Activated CD4-positive, alpha-beta T cell treated with anti-CD3 and anti-CD28 coated beads, Interleukin-2, amount 10 ng/mL, durations not matched to agents 7 days and 5 days (primary cell): Measurements from ENCODE around the gene FOXP3. TPM values are rescaled to one million over a fixed set of nuclear protein-coding genes. Genes with fewer than 3 reads are reported as not detected.

Source experiments
- CTCF ChIA-PET: fragments of 350-600 bp; sonication (Branson Sonifier 250); formaldehyde crosslinking; loops from one replicate; lab custom pipeline; 2021; ENCODE audit warnings: antibody characterized with exemption; lab: Charles Lee
- POLR2A ChIA-PET: fragments of 350-600 bp; sonication (Branson Sonifier 250); formaldehyde crosslinking; loops from one replicate; lab custom pipeline; 2021; ENCODE audit warnings: antibody characterized with exemption; lab: Charles Lee
- DNase-seq: peaks from one replicate; pipeline ENCODE4 v3.0.0-alpha.2; 2020
- H3K27ac Mint-ChIP-seq: one replicate; pipeline ENCODE4 v1.8.0; 2021; ENCODE audit warnings: mild to moderate bottlenecking, moderate library complexity, mixed read lengths
- H3K27me3 Mint-ChIP-seq: one replicate; pipeline ENCODE4 v1.8.0; 2021; ENCODE audit warnings: mixed read lengths
- H3K36me3 Mint-ChIP-seq: one replicate; pipeline ENCODE4 v1.8.0; 2021; ENCODE audit warnings: low read depth, mixed read lengths
- H3K4me1 Mint-ChIP-seq: one replicate; pipeline ENCODE4 v1.8.0; 2021; ENCODE audit warnings: mixed read lengths
- H3K4me3 Mint-ChIP-seq: one replicate; pipeline ENCODE4 v1.8.0; 2021; ENCODE audit warnings: mild to moderate bottlenecking, moderate library complexity, mixed read lengths
- H3K9me3 Mint-ChIP-seq: one replicate; pipeline ENCODE4 v1.8.0; 2021; ENCODE audit warnings: mixed read lengths
- total RNA-seq, 2 experiments: library from RNA; stranded (reverse); gene quantifications; one replicate each; pipeline ENCODE4 v1.2.3, GENCODE V29; 2021

The FOXP3 gene
- total RNA-seq, 2 experiments from 2014 or later = 12.8 to 13.0 TPM

DNA sequence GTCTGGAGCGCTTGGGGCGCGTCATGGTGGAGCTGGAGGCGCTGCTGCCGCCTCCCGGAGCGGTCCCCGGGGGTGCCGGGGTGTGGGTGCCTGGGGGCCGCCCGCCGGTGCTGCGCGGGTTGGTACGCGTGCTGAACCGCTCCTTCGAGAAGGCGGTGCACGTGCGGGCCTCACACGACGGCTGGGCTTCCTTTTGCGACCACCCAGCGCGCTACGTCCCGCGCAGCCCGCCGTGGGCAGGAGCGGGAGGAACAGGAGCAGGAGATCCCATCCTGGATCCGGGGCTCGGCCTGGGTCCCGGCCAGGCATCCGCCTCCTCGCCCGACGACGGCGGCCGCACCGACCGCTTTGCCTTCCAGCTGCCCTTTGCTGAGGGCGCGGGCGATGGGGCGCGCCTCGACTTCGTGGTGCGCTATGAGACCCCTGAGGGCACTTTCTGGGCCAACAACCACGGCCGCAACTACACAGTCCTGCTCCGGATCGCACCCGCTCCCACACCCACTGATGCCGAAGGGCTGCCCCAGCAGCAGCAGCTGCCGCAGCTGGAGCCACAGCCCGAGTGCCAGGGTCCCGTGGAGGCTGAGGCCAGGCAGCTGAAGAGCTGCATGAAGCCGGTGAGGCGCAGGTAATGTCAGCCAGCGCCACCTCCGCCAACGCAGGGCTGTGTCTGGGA is 5.9 kb upstream of the FOXP3 start:
- Mint-ChIP-seq H3K4me1 (peaks cover 60% of the 10 kb centered on the region), H3K27ac (peak overlapping the region; percentile 94), H3K4me3 (peak overlapping the region; percentile 72), H3K27me3 (no peaks in the 10 kb centered on the region), H3K36me3 (peaks cover 30% of the 10 kb centered on the region), H3K9me3 (no peaks in the 10 kb centered on the region)
- DNase-seq = no peak
- CTCF ChIA-PET = interaction anchor here (1.3 kb wide), 1 partner anchor 77 kb away, joined by 4 read pairs; no protein-coding TSS in a partner anchor
- POLR2A ChIA-PET = interaction anchor here (0.6 kb wide), 1 partner anchor 15 kb away, joined by 3 read pairs; no protein-coding TSS in a partner anchor

DNA sequence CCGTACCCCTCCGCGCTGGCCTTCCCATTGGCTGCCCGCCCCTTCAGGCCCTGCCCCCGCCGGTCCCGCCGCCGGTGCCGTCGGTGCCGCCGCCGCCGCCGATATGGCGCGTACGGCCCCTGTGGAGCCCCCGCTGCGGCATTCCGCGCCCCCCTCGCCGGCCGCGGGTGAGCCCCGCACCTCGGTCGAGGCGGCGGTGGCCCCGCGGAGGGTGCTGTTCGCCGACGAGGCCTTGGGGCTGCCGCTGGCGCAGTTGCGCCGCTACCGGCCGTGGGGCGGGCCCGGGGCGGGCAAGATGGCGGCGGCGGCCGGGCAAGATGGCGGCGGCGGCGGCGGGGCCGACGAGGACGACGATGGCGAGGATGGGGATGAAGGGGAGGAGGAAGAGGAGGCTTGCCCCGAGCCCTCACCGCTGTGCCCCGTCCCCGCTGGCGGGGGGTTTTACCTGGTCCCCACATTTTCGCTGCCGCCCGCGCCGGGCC is 5.3 kb upstream of the FOXP3 start, which contains the start of gene PPP1R3F:
TSS of gene PPP1R3F (plus strand) at position 27 of the 482 bp plus-strand sequence. CDS start at position 104, 77 bp downstream.
- no peaks in the 10 kb centered on the region for H3K9me3 Mint-ChIP-seq
- peaks cover 58% of the 10 kb centered on the region for H3K4me1 Mint-ChIP-seq
- ChIA-PET POLR2A (no interaction called here), CTCF (interaction anchor here (1.3 to 1.4 kb wide), 2 partner anchors 52 to 77 kb away, joined by 3 to 4 read pairs; no protein-coding TSS in a partner anchor)
- H3K27me3 Mint-ChIP-seq = no peaks in the 10 kb centered on the region
- peak within 1 kb of the TSS; percentile 100 for H3K27ac Mint-ChIP-seq
- peak within 1 kb of the TSS; percentile 93 for H3K4me3 Mint-ChIP-seq
- no peak for DNase-seq
- peaks cover 24% of the 10 kb centered on the region for H3K36me3 Mint-ChIP-seq

DNA sequence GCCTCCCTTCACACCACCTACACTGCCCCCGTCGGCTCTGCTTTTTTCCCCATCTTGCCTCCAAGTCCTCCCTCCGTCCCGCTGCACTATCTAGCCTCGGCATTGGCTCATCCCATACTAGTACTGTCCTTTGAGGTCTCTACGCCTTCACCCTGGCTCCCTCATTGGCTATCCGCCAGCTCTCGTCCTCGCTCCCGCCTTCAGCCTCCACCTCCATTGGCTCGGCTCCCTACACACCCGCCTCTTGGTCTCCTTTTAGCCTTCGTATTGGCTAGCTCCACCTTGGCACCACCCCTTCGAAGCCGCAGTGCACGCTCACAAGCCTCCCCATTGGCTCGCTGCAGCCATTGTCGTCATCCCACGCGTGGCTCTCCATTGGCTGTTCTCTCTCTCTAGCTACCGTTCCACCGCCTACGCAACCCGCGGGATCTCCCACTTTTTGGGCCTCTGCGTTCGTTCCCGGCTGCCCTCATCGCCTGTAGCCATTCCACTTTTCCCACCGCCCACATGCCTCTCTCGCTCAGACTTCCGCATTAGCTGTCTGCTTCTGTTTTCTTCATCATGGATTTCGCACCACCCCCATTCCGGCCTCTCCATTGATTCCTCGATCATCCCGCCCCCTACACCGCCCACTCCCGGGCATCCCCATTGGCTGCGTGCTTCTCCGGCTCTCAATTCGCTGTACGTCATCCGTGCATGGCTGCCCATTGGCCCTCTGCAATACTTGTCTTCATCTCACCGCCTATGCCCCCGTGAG is 4.7 kb upstream of the FOXP3 start:
- H3K4me1 Mint-ChIP-seq = peaks cover 57% of the 10 kb centered on the region
- peak; percentile 95 for DNase-seq
- POLR2A ChIA-PET = no interaction called here
- no peaks in the 10 kb centered on the region for H3K9me3 Mint-ChIP-seq
- H3K4me3 Mint-ChIP-seq = peak overlapping the region; percentile 93
- H3K36me3 Mint-ChIP-seq = peaks cover 18% of the 10 kb centered on the region
- no peaks in the 10 kb centered on the region for H3K27me3 Mint-ChIP-seq
- peak overlapping the region; percentile 100 for H3K27ac Mint-ChIP-seq
- CTCF ChIA-PET = interaction anchor here (0.9 to 1.4 kb wide), 3 partner anchors 8 to 51 kb away, joined by 3 read pairs; no protein-coding TSS in a partner anchor

DNA sequence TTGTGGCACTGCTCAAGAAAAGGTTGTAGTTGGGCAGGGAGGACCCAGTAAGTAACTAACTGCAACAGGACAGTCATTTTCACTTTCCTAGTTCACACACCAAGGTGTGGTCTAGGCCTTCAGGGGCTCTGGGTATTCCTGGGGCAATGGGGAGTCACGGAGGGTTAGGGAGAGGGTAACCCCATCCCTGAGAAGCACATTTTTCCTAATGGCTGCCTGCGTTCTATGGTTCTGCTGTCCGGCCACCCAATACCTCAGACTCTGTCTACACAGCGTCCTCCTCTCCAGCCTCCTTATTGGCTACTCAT is 4.1 kb upstream of the FOXP3 start:
- peaks cover 55% of the 10 kb centered on the region for H3K4me1 Mint-ChIP-seq
- ChIA-PET POLR2A (no interaction called here), CTCF (interaction anchor here (0.9 to 1.4 kb wide), 3 partner anchors 8 to 51 kb away, joined by 3 read pairs; no protein-coding TSS in a partner anchor)
- H3K4me3 Mint-ChIP-seq = peak overlapping the region; percentile 93
- peaks cover 15% of the 10 kb centered on the region for H3K36me3 Mint-ChIP-seq
- no peaks in the 10 kb centered on the region for H3K27me3 Mint-ChIP-seq
- no peaks in the 10 kb centered on the region for H3K9me3 Mint-ChIP-seq
- no peak for DNase-seq
- H3K27ac Mint-ChIP-seq = peak overlapping the region; percentile 100

DNA sequence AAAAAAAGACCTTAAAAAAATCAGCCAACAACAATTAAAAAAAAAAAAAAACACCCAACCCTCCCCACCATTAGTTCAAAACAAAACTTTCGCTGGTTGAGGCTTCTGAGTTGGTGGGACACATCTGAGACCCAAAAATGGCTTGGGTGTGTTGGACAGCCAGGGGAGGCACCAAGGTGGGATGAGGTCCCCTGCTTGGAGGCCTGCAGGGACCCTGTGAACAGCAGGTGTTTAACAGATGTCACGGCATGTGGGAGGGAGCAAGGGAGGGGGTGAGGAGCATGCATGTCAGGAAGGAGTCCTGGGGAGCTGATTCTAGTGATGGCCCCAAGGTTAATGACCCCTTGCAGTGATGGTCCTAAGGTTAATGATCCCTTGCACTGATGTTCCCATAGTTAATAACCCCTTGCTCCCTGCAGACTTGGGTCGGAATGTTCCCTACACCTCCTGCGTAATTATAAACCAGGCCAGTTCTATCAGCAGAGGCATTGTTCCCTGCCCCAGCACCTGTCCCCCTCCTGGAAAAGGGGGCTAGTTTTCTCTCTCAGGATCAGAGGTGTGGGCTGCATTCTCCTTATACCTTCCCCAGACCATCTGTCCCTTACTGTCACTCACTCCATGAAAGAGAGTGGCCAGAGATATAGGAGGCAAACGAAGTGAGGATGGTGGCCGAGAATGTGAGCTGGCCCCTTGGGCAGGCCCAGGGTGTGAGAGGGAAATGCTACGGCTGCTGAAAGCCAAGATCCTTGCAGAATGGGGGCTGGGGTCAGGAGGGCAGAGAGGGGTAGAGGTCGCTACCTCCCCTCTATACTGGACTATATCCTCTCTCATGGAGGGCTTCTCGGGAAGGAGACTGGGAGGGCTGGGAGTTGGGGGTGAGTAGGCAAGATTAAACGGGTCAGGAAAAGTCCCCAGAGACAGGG is 2.3 kb upstream of the FOXP3 start:
- no peak for DNase-seq
- ChIA-PET POLR2A (no interaction called here), CTCF (interaction anchor here (0.7 kb wide), 1 partner anchor 17 kb away, joined by 3 read pairs; no protein-coding TSS in a partner anchor)
- Mint-ChIP-seq H3K27ac (no peak overlapping the region), H3K4me3 (peak overlapping the region; percentile 93), H3K4me1 (peaks cover 47% of the 10 kb centered on the region), H3K36me3 (peaks cover 9% of the 10 kb centered on the region), H3K9me3 (no peaks in the 10 kb centered on the region), H3K27me3 (no peaks in the 10 kb centered on the region)

DNA sequence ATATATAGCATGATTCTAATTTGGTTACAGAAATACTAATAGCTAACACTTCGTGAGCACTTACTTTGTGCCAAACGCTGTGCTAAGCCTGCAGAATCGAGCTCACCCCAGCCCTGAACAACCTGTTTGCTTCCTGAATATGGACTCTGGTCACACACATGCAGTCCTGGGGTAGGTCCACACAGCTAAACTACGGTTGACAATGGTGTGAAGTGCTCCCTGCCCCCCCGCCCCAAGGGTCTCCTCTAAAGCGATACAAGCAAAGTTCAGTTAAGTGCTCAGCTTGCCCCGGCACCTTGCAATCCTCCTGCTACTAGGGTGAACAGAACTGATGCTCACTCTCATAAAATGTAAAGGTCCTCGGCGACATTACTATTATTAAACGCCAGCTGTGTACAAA is 879 bp downstream of the FOXP3 start:
- H3K4me1 Mint-ChIP-seq = peaks cover 46% of the 10 kb centered on the region
- H3K4me3 Mint-ChIP-seq = peak overlapping the region; percentile 66
- H3K9me3 Mint-ChIP-seq = no peaks in the 10 kb centered on the region
- H3K36me3 Mint-ChIP-seq = peaks cover 5% of the 10 kb centered on the region
- peak overlapping the region; percentile 81 for H3K27ac Mint-ChIP-seq
- CTCF ChIA-PET = no interaction called here
- no peaks in the 10 kb centered on the region for H3K27me3 Mint-ChIP-seq
- DNase-seq = no peak
- POLR2A ChIA-PET = no interaction called here

DNA sequence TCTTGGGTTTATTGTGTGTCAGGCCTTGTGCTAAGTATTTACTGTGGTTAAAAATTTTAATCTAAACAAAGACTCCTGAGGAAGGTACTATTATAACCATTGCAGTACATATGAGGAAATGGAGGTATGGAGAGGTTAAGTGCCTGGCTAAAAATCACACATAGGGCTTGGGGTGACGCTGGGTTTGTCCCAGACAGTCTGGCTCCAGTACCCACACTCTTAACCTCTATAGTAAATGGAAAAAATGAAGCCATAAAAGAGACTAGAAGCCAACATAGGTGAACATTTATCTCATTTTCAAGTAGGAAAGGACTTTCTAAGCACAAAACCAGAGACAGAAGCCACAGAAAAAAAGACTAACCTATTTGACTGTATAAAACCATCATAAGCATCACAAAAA is 1.9 kb downstream of the FOXP3 start:
- Mint-ChIP-seq H3K4me1 (peaks cover 44% of the 10 kb centered on the region), H3K27me3 (no peaks in the 10 kb centered on the region), H3K4me3 (peak overlapping the region; percentile 66), H3K9me3 (no peaks in the 10 kb centered on the region), H3K27ac (no peak overlapping the region), H3K36me3 (peaks cover 5% of the 10 kb centered on the region)
- DNase-seq = no peak
- ChIA-PET CTCF (no interaction called here), POLR2A (no interaction called here)

DNA sequence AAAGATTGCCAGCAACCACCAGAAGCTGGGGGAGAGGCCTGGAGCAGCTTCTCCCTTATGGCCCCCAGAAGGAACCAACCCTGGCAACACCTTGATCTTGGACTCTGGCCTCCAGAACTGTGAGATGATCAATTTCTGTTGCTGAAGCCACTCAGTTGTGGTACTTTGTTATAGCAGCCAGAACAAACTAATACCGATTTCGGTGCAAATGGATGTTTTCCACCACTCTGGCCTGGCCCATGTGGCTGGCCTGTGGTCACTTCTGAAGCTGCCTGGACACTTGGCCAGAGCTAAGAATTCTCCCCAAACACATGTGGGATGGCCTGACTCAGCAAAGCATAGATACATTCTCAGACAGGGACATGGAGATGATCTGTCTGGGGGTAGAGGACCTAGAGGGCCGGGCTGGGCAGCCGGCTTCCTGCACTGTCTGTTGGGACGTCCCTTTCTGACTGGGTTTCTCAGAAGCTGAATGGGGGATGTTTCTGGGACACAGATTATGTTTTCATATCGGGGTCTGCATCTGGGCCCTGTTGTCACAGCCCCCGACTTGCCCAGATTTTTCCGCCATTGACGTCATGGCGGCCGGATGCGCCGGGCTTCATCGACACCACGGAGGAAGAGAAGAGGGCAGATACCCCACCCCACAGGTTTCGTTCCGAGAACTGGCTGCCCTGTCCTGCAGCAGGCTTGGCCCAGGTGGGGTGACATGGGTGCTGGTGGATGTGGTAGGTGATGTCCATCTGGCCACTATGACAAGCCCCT is 4.1 kb downstream of the FOXP3 start:
- H3K27ac Mint-ChIP-seq = no peak overlapping the region

DNA sequence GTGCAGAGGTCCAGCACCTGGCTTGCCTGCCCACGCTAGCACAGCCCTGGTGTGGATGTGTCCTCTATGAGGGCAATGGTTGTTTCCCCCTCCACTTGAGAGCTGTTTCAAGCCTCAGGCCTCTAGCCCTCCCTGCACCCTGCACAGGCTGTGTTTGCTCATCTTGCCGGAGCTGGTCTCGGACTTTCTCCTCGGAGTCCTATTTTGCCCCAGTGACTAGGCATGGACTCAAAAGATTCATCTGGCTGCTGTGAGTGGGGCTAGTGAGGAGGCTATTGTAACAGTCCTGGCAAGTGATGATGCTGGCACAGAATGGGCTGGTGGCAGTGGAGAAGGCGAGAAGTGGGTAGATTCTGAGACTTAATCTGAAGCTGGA is 5.8 kb downstream of the FOXP3 start:
- POLR2A ChIA-PET = no interaction called here
- no peak overlapping the region for H3K4me3 Mint-ChIP-seq

More for the DNA sequence above, 4.1 kb downstream of the FOXP3 start:
- H3K4me1 Mint-ChIP-seq = peaks cover 47% of the 10 kb centered on the region
- H3K9me3 Mint-ChIP-seq = no peaks in the 10 kb centered on the region
- no peaks in the 10 kb centered on the region for H3K27me3 Mint-ChIP-seq
- ChIA-PET POLR2A (no interaction called here), CTCF (interaction anchor here (1.2 to 2.2 kb wide), 2 partner anchors 9 to 12 kb away, joined by 3 to 8 read pairs; no protein-coding TSS in a partner anchor)
- peak overlapping the region; percentile 10 for H3K4me3 Mint-ChIP-seq
- peaks cover 5% of the 10 kb centered on the region for H3K36me3 Mint-ChIP-seq
- no peak for DNase-seq

DNA sequence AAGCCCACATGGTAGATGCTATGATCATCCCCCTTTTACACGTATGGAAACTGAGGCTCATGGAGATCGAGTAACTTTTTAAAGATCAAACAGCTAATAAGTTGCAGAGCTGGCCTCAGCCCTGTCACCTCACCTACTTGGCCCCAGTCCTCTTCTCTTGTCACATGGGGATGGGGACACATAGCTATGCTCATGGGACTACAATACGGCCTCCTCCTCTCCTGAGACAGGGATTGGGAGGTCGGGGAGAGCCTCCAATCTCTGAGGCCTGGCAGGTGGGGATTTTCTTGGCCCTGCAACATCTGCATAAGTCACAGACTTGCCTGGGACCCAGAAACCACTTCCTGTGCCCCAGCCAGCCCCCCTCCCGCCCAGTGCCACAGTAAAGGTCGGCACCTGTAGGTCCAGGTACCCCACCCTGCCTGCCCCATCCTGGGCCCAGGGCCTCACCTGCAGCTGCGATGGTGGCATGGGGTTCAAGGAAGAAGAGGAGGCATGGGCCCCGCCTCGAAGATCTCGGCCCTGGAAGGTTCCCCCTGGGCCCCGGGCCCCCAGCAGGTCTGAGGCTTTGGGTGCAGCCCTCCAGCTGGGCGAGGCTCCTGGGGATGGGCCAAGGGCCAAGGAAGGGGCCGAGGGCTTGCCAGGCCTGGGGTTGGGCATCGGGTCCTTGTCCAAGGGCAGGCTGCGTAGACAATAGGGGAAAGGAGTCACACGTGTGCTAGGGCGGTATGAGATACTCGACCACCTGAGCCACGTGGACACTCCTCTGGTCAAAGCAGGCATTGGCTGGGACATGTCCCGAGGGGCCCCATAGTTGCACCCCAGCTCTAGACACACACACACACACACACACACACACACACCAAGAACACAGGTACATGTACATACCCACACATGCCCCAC is 6.4 kb downstream of the FOXP3 start:
- Mint-ChIP-seq H3K27me3 (no peaks in the 10 kb centered on the region), H3K4me3 (no peak overlapping the region), H3K36me3 (peaks cover 7% of the 10 kb centered on the region), H3K9me3 (no peaks in the 10 kb centered on the region), H3K4me1 (peaks cover 34% of the 10 kb centered on the region), H3K27ac (peak overlapping the region; percentile 69)
- POLR2A ChIA-PET = no interaction called here
- DNase-seq = no peak
- CTCF ChIA-PET = interaction anchor here (1.1 to 2.2 kb wide), 3 partner anchors 9 to 16 kb away, joined by 3 to 8 read pairs (median 3); no protein-coding TSS in a partner anchor

More for the DNA sequence above, 5.8 kb downstream of the FOXP3 start:
- Mint-ChIP-seq H3K4me1 (peaks cover 34% of the 10 kb centered on the region), H3K36me3 (peaks cover 5% of the 10 kb centered on the region), H3K27ac (peak overlapping the region; percentile 31), H3K9me3 (no peaks in the 10 kb centered on the region), H3K27me3 (no peaks in the 10 kb centered on the region)
- CTCF ChIA-PET = interaction anchor here (1.1 to 2.2 kb wide), 3 partner anchors 10 to 66 kb away, joined by 3 to 8 read pairs (median 3); no protein-coding TSS in a partner anchor
- no peak for DNase-seq
